ENCODE measurements around the gene RALGDS. TPM values are rescaled to one million over a fixed set of nuclear protein-coding genes. Genes with fewer than 3 reads are reported as not detected.

The RALGDS gene
- total and polyA plus RNA-seq, 9 of the 15 experiments (the other 6 are each of a cell fraction or from before 2014, with no cell fraction given), result 0.75 to 43.3 (median 27.1) TPM

DNA sequence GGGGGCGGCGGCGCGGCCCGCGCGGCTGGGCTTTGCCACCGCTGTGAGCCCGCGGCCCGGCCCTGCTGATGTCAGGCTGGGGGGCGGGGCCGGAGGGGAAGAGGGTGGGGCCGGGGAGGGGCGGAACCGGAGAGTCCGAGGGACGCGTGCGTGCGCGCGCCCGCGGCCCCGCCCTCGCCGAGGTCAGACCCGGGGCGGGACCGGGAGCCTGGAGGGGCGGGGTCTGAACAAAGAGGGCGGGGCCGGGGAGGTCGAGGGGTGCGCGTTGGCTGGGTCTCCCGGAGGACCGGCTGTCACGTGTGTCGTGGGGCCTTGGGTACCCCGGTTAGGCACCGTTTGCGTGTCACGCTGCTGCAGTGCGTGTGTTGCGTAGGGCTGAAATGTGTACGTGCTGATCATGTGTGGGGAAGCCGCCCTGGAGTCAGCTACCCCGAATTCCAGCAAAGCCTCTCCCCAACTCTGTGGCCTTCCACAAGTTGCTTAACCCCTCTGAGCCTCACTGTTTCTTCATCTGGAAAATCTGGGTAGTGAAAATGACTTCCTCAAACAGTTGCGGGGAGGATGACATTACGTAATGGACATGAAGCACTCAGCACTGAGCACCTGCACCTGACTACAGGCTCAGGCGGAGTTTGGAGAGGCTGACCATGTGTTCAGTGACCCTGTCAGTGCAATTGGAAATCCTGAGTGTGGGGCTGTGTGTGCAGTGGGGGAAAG is at the start of gene RALGDS (continued):
- no peak for TF ChIP-seq ZFPM2 (CRISPR knock-in tag; IDR thresholded peaks at IDR 0.05)
- no peak for TF ChIP-seq SIRT6 (IDR thresholded peaks at IDR 0.05; ENCODE audit: low read depth, low read length)
- no peak for TF ChIP-seq RBM39 (optimal IDR thresholded peaks at IDR 0.05; ENCODE audit: low read depth, low read length)
- TF ChIP-seq HNRNPLL (IDR thresholded peaks at IDR 0.05; ENCODE audit: low read depth, low read length, poor library complexity, severe bottlenecking), result peak; percentile 76
- TF ChIP-seq, protein P1, sequence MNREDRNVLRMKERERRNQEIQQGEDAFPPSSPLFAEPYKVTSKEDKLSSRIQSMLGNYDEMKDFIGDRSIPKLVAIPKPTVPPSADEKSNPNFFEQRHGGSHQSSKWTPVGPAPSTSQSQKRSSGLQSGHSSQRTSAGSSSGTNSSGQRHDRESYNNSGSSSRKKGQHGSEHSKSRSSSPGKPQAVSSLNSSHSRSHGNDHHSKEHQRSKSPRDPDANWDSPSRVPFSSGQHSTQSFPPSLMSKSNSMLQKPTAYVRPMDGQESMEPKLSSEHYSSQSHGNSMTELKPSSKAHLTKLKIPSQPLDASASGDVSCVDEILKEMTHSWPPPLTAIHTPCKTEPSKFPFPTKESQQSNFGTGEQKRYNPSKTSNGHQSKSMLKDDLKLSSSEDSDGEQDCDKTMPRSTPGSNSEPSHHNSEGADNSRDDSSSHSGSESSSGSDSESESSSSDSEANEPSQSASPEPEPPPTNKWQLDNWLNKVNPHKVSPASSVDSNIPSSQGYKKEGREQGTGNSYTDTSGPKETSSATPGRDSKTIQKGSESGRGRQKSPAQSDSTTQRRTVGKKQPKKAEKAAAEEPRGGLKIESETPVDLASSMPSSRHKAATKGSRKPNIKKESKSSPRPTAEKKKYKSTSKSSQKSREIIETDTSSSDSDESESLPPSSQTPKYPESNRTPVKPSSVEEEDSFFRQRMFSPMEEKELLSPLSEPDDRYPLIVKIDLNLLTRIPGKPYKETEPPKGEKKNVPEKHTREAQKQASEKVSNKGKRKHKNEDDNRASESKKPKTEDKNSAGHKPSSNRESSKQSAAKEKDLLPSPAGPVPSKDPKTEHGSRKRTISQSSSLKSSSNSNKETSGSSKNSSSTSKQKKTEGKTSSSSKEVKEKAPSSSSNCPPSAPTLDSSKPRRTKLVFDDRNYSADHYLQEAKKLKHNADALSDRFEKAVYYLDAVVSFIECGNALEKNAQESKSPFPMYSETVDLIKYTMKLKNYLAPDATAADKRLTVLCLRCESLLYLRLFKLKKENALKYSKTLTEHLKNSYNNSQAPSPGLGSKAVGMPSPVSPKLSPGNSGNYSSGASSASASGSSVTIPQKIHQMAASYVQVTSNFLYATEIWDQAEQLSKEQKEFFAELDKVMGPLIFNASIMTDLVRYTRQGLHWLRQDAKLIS (CRISPR knock-in tag; IDR thresholded peaks at IDR 0.05), result no peak
- no peak for TF ChIP-seq RBM17 (IDR thresholded peaks at IDR 0.05; ENCODE audit: borderline replicate concordance, low read depth, low read length)
- TF ChIP-seq, protein P2, sequence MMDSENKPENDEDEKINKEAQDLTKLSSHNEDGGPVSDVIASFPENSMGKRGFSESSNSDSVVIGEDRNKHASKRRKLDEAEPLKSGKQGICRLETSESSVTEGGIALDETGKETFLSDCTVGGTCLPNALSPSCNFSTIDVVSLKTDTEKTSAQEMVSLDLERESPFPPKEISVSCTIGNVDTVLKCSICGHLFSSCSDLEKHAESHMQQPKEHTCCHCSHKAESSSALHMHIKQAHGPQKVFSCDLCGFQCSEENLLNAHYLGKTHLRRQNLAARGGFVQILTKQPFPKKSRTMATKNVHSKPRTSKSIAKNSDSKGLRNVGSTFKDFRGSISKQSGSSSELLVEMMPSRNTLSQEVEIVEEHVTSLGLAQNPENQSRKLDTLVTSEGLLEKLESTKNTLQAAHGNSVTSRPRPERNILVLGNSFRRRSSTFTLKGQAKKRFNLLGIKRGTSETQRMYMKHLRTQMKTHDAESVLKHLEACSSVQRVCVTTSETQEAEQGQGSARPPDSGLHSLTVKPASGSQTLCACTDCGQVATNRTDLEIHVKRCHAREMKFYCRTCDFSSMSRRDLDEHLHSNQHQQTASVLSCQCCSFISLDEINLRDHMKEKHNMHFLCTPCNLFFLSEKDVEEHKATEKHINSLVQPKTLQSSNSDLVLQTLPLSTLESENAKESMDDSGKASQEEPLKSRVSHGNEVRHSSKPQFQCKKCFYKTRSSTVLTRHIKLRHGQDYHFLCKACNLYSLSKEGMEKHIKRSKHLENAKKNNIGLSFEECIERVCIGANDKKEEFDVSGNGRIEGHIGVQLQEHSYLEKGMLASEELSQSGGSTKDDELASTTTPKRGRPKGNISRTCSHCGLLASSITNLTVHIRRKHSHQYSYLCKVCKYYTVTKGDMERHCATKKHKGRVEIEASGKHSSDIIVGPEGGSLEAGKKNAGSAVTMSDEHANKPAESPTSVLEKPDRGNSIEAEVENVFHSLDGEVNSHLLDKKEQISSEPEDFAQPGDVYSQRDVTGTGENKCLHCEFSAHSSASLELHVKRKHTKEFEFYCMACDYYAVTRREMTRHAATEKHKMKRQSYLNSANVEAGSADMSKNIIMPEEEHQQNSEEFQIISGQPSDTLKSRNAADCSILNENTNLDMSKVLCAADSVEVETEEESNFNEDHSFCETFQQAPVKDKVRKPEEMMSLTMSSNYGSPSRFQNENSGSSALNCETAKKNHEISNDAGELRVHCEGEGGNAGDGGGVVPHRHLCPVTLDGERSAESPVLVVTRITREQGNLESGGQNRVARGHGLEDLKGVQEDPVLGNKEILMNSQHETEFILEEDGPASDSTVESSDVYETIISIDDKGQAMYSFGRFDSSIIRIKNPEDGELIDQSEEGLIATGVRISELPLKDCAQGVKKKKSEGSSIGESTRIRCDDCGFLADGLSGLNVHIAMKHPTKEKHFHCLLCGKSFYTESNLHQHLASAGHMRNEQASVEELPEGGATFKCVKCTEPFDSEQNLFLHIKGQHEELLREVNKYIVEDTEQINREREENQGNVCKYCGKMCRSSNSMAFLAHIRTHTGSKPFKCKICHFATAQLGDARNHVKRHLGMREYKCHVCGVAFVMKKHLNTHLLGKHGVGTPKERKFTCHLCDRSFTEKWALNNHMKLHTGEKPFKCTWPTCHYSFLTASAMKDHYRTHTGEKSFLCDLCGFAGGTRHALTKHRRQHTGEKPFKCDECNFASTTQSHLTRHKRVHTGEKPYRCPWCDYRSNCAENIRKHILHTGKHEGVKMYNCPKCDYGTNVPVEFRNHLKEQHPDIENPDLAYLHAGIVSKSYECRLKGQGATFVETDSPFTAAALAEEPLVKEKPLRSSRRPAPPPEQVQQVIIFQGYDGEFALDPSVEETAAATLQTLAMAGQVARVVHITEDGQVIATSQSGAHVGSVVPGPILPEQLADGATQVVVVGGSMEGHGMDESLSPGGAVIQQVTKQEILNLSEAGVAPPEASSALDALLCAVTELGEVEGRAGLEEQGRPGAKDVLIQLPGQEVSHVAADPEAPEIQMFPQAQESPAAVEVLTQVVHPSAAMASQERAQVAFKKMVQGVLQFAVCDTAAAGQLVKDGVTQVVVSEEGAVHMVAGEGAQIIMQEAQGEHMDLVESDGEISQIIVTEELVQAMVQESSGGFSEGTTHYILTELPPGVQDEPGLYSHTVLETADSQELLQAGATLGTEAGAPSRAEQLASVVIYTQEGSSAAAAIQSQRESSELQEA (IDR thresholded peaks at IDR 0.05; ENCODE audit: low read depth), result no peak
- TF ChIP-seq, protein P3, sequence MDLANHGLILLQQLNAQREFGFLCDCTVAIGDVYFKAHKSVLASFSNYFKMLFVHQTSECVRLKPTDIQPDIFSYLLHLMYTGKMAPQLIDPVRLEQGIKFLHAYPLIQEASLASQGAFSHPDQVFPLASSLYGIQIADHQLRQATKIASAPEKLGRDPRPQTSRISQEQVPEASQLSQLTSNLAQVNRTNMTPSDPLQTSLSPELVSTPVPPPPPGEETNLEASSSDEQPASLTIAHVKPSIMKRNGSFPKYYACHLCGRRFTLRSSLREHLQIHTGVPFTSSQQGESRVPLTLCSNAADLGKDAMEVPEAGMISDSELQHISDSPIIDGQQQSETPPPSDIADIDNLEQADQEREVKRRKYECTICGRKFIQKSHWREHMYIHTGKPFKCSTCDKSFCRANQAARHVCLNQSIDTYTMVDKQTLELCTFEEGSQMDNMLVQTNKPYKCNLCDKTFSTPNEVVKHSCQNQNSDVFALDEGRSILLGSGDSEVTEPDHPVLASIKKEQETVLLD (IDR thresholded peaks at IDR 0.05), result peak; percentile 53; the same call in 1 of the 2 replicates
- TF ChIP-seq ZBTB7A (IDR thresholded peaks at IDR 0.05; ENCODE audit: borderline replicate concordance, control insufficient read depth, low read depth, low read length), result peak; percentile 50; the same call in 1 of the 2 replicates
- no peak for TF ChIP-seq NR0B1 (IDR thresholded peaks at IDR 0.05; ENCODE audit: partially characterized antibody)
- no peak for TF ChIP-seq ZNF354B (CRISPR knock-in tag; IDR thresholded peaks at IDR 0.05)
